ENCODE data around the gene OSGEP. TPM values are rescaled to one million over a fixed set of nuclear protein-coding genes. Genes with fewer than 3 reads are reported as not detected.

The OSGEP gene
- polyA plus RNA-seq (ENCODE audit: insufficient read depth in 1 of 5, insufficient read length in 5 of 5, low replicate concordance in 1 of 5) = 10 to 100 TPM; 72.4 to 90.2 (median 78.0) TPM
- long read RNA-seq, donor 1, transcript OSGEP-212 (2 exons, 1,011 nt) = minor isoform, 7 of 30 reads
- long read RNA-seq, donor 1, transcript OSGEP-201 (11 exons, 2,002 nt) = major isoform, 12 of 30 reads
- long read RNA-seq, donor 1, partial matches to known transcripts = 5 of 30 reads
- long read RNA-seq, donor 1, other reads (novel, unspliced or antisense) = 0 of 30 reads
- long read RNA-seq, donor 2, transcript OSGEP-201 (11 exons, 2,002 nt) = major isoform, 9 of 15 reads
- long read RNA-seq, donor 2, partial matches to known transcripts = 0 of 15 reads
- long read RNA-seq, donor 2, other reads (novel, unspliced or antisense) = 0 of 15 reads
- long read RNA-seq, donor 3, transcript OSGEP-201 (11 exons, 2,002 nt) = major isoform, 8 of 13 reads
- long read RNA-seq, donor 3, partial matches to known transcripts = 0 of 13 reads
- long read RNA-seq, donor 3, other reads (novel, unspliced or antisense) = 0 of 13 reads
- long read RNA-seq, donor 4, transcript OSGEP-201 (11 exons, 2,002 nt) = major isoform, 5 of 10 reads
- long read RNA-seq, donor 4, partial matches to known transcripts = 0 of 10 reads
- long read RNA-seq, donor 4, other reads (novel, unspliced or antisense) = 0 of 10 reads
- long read RNA-seq, donor 5, transcript OSGEP-201 (11 exons, 2,002 nt) = major isoform, 10 of 32 reads
- long read RNA-seq, donor 5, transcript OSGEP-208 (7 exons, 3,258 nt) = major isoform, 10 of 32 reads
- long read RNA-seq, donor 5, transcript OSGEP-212 (2 exons, 1,011 nt) = minor isoform, 6 of 32 reads
- long read RNA-seq, donor 5, partial matches to known transcripts = 0 of 32 reads
- long read RNA-seq, donor 5, other reads (novel, unspliced or antisense) = 0 of 32 reads
- long read RNA-seq, donor 6, transcript OSGEP-208 (7 exons, 3,258 nt) = minor isoform, 5 of 53 reads
- long read RNA-seq, donor 6, transcript OSGEP-212 (2 exons, 1,011 nt) = minor isoform, 11 of 53 reads
- long read RNA-seq, donor 6, transcript OSGEP-201 (11 exons, 2,002 nt) = major isoform, 14 of 53 reads
- long read RNA-seq, donor 6, partial matches to known transcripts = 20 of 53 reads
- long read RNA-seq, donor 6, other reads (novel, unspliced or antisense) = 0 of 53 reads
- long read RNA-seq, donor 7, transcript OSGEP-201 (11 exons, 2,002 nt) = major isoform, 8 of 31 reads
- long read RNA-seq, donor 7, transcript OSGEP-208 (7 exons, 3,258 nt) = minor isoform, 5 of 31 reads
- long read RNA-seq, donor 7, partial matches to known transcripts = 10 of 31 reads
- long read RNA-seq, donor 7, other reads (novel, unspliced or antisense) = 0 of 31 reads
- long read RNA-seq, donor 8, transcript OSGEP-201 (11 exons, 2,002 nt) = major isoform, 8 of 9 reads
- long read RNA-seq, donor 8, partial matches to known transcripts = 0 of 9 reads
- long read RNA-seq, donor 8, other reads (novel, unspliced or antisense) = 0 of 9 reads

GRCh38 chr14:20454516-20455354 is at the start of gene OSGEP, which contains the start of gene APEX1:
OSGEP (minus strand) TSS chr14:20454812; CDS start chr14:20454683, 129 bp downstream.
APEX1 (plus strand) TSS chr14:20455226; CDS start chr14:20455646, 420 bp downstream.
- peak; percentile 98 to 99 for DNase-seq

- DNase-seq = no peak
These were observed 49.3 kb upstream of the OSGEP start for GRCh38 chr14:20503898-20504297.

GRCh38 chr14:20501346-20501745 is 46.7 kb upstream of the OSGEP start:
- DNase-seq = no peak

- no peak for DNase-seq
These were observed 45.3 kb upstream of the OSGEP start for GRCh38 chr14:20499881-20500280.

- DNase-seq = no peak
These were observed 44.5 kb upstream of the OSGEP start for GRCh38 chr14:20499108-20499507.

GRCh38 chr14:20498622-20499021 is 44.0 kb upstream of the OSGEP start:
- no peak for DNase-seq

- DNase-seq = no peak
These were observed 40.5 kb upstream of the OSGEP start for GRCh38 chr14:20494935-20495766.

- no peak for DNase-seq
These were observed 39.0 kb upstream of the OSGEP start for GRCh38 chr14:20493634-20494033.

GRCh38 chr14:20492486-20492885 is 37.9 kb upstream of the OSGEP start:
- DNase-seq = no peak

GRCh38 chr14:20490563-20490962 is 36.0 kb upstream of the OSGEP start:
- DNase-seq = no peak

- DNase-seq = no peak
These were observed 34.7 kb upstream of the OSGEP start for GRCh38 chr14:20489093-20489994.

GRCh38 chr14:20487396-20487725 is 32.7 kb upstream of the OSGEP start:
- no peak for DNase-seq

- DNase-seq = no peak
These were observed 32.2 kb upstream of the OSGEP start for GRCh38 chr14:20486684-20487395.

- DNase-seq = no peak
These were observed 31.3 kb upstream of the OSGEP start for GRCh38 chr14:20485900-20486299.

- no peak for DNase-seq
These were observed 27.8 kb upstream of the OSGEP start for GRCh38 chr14:20482382-20482781.

- no peak for DNase-seq
These were observed 24.3 kb upstream of the OSGEP start for GRCh38 chr14:20478894-20479293.

- DNase-seq = peak; percentile 34 to 39
These were observed 22.7 kb upstream of the OSGEP start for GRCh38 chr14:20477211-20477876.
